GM19043 (cell line): ENCODE data around the gene CEP20.
"Not testable (repeated sequence)": the region's sequence is repeated elsewhere in the genome, so short reads cannot be mapped to it uniquely, and the experiment has no call there.

Experiments used
- ATAC-seq: cut with Tn5 transposase; IDR thresholded peaks from one replicate; pipeline ENCODE4 v1.9.1; 2021; ENCODE audit warnings: low read depth; ENCODE audit not compliant: unreplicated experiment

The CEP20 gene

GRCh38 chr16:15888072-15888976 lies at the start of gene CEP20:
Gene CEP20, minus strand, starts transcription at chr16:15888603. Its CDS starts 18 bp downstream, at chr16:15888585.
- peak; percentile 96 for ATAC-seq

- not testable (repeated sequence) for ATAC-seq
Observed at GRCh38 chr16:15936809-15937208, 48.4 kb upstream of the CEP20 start.

GRCh38 chr16:15934991-15935390 lies 46.6 kb upstream of the CEP20 start:
- no peak for ATAC-seq

- ATAC-seq, result no peak
Observed at GRCh38 chr16:15933781-15934180, 45.4 kb upstream of the CEP20 start.

GRCh38 chr16:15932939-15933338 lies 44.5 kb upstream of the CEP20 start:
- ATAC-seq, result no peak

GRCh38 chr16:15928261-15929104 lies 40.1 kb upstream of the CEP20 start:
- no peak for ATAC-seq

- no peak for ATAC-seq
Observed at GRCh38 chr16:15925631-15926030, 37.2 kb upstream of the CEP20 start.

GRCh38 chr16:15924996-15925395 lies 36.6 kb upstream of the CEP20 start:
- ATAC-seq, result no peak

- no peak for ATAC-seq
Observed at GRCh38 chr16:15919331-15919730, 30.9 kb upstream of the CEP20 start.

GRCh38 chr16:15918314-15918713 lies 29.9 kb upstream of the CEP20 start:
- ATAC-seq, result not testable (repeated sequence)

- ATAC-seq, result no peak
Observed at GRCh38 chr16:15916323-15916722, 27.9 kb upstream of the CEP20 start.

GRCh38 chr16:15915555-15916081 lies 27.2 kb upstream of the CEP20 start:
- no peak for ATAC-seq

GRCh38 chr16:15913046-15913698 lies 24.8 kb upstream of the CEP20 start:
- no peak for ATAC-seq

GRCh38 chr16:15911198-15911597 lies 22.8 kb upstream of the CEP20 start:
- no peak for ATAC-seq

GRCh38 chr16:15907863-15908478 lies 19.6 kb upstream of the CEP20 start:
- peak; percentile 96 for ATAC-seq

GRCh38 chr16:15906439-15906838 lies 18.0 kb upstream of the CEP20 start:
- no peak for ATAC-seq

- no peak for ATAC-seq
Observed at GRCh38 chr16:15903960-15904359, 15.6 kb upstream of the CEP20 start.

- no peak for ATAC-seq
Observed at GRCh38 chr16:15900901-15901500, 12.6 kb upstream of the CEP20 start.

- no peak for ATAC-seq
Observed at GRCh38 chr16:15900357-15900756, 12.0 kb upstream of the CEP20 start.
